ENCODE data around the gene SLC37A1. TPM values are rescaled to one million over a fixed set of nuclear protein-coding genes. Genes with fewer than 3 reads are reported as not detected.

SLC37A1 gene
- total and polyA plus RNA-seq, 9 of the 15 experiments (the other 6 are each of a cell fraction or from before 2014, with no cell fraction given), result 0.06 to 3.4 (median 0.40) TPM

DNA sequence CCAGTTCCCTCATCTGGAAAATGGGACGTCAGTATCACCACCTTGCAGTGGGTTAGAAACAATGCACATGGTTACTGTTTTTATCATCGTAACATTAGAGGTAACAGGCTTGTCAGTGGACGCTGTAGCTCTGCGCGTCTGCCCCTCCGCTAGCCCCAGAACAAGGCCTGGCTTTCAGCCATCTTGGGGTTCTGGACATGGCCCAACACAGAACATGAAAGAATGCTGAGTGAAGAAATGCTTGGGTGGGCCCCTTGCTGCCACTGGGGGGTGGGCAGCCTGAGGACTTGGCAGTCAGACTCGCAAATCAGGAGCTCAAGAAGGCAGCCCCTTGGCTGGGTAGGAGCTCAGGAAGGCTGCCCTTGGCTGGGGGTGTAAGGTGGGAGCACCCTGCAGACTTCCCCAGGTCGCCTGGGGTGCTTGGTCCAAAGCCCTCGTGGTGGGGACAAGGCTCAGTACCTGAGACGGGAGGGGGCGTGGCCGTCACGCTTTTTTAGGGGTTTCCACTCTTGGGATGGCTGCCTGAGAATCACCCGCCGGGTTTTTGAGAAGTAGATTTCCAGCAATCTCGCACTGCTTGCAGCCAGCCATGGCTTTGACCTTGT is 51.7 kb downstream of the SLC37A1 start (continued):
- TF ChIP-seq, protein P1, sequence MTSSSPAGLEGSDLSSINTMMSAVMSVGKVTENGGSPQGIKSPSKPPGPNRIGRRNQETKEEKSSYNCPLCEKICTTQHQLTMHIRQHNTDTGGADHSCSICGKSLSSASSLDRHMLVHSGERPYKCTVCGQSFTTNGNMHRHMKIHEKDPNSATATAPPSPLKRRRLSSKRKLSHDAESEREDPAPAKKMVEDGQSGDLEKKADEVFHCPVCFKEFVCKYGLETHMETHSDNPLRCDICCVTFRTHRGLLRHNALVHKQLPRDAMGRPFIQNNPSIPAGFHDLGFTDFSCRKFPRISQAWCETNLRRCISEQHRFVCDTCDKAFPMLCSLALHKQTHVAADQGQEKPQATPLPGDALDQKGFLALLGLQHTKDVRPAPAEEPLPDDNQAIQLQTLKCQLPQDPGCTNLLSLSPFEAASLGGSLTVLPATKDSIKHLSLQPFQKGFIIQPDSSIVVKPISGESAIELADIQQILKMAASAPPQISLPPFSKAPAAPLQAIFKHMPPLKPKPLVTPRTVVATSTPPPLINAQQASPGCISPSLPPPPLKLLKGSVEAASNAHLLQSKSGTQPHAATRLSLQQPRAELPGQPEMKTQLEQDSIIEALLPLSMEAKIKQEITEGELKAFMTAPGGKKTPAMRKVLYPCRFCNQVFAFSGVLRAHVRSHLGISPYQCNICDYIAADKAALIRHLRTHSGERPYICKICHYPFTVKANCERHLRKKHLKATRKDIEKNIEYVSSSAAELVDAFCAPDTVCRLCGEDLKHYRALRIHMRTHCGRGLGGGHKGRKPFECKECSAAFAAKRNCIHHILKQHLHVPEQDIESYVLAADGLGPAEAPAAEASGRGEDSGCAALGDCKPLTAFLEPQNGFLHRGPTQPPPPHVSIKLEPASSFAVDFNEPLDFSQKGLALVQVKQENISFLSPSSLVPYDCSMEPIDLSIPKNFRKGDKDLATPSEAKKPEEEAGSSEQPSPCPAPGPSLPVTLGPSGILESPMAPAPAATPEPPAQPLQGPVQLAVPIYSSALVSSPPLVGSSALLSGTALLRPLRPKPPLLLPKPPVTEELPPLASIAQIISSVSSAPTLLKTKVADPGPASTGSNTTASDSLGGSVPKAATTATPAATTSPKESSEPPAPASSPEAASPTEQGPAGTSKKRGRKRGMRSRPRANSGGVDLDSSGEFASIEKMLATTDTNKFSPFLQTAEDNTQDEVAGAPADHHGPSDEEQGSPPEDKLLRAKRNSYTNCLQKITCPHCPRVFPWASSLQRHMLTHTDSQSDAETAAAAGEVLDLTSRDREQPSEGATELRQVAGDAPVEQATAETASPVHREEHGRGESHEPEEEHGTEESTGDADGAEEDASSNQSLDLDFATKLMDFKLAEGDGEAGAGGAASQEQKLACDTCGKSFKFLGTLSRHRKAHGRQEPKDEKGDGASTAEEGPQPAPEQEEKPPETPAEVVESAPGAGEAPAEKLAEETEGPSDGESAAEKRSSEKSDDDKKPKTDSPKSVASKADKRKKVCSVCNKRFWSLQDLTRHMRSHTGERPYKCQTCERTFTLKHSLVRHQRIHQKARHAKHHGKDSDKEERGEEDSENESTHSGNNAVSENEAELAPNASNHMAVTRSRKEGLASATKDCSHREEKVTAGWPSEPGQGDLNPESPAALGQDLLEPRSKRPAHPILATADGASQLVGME (CRISPR knock-in tag; IDR thresholded peaks at IDR 0.05), result no peak
- TF ChIP-seq ZNF347 (CRISPR knock-in tag; IDR thresholded peaks at IDR 0.05; ENCODE audit: low read depth), result no peak
- TF ChIP-seq, protein P2, sequence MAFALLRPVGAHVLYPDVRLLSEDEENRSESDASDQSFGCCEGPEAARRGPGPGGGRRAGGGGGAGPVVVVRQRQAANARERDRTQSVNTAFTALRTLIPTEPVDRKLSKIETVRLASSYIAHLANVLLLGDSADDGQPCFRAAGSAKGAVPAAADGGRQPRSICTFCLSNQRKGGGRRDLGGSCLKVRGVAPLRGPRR (CRISPR knock-in tag; IDR thresholded peaks at IDR 0.05), result no peak

Data from K562 (cell line).